Kidney epithelial cell (primary cell): ENCODE results near the gene SASH3. TPM values are rescaled to one million over a fixed set of nuclear protein-coding genes. Genes with fewer than 3 reads are reported as not detected.

ENCODE experiments used
- DNase-seq: peaks from one replicate; pipeline ENCODE4 v3.0.0-alpha.2; 2010; ENCODE audit warnings: low read depth
- H3K27me3 ChIP-seq: 2 replicates; pipeline ENCODE4 v1.6.0; 2011; ENCODE audit warnings: low read length; ENCODE audit not compliant: control insufficient read depth, insufficient read depth
- H3K36me3 ChIP-seq: 2 replicates; pipeline ENCODE4 v1.5.1; 2011; ENCODE audit warnings: low read length; ENCODE audit not compliant: control insufficient read depth, insufficient read depth
- H3K4me3 ChIP-seq: 2 replicates; pipeline ENCODE4 v1.5.1; 2011; ENCODE audit warnings: low read depth, mild to moderate bottlenecking, control low read depth, low read length
- CTCF ChIP-seq: IDR thresholded peaks from 2 replicates; pipeline ENCODE4 v1.5.1; 2011; ENCODE audit warnings: mild to moderate bottlenecking, moderate library complexity, low read length, control low read depth, inconsistent platforms; ENCODE audit not compliant: insufficient read depth, poor library complexity, severe bottlenecking
- total RNA-seq: library from RNA; depleted of rRNA; stranded (reverse); fragments of >200 nt; gene quantifications from 2 replicates; pipeline ENCODE4 v1.2.3, GENCODE V29; 2015

SASH3 gene
- total RNA-seq, 1 donor from 2014 or later, result not detected

GRCh38 chrX:129788527-129788926 is 8.8 kb downstream of the SASH3 start:
- DNase-seq, result no peak
- Histone ChIP-seq H3K36me3 (no peaks in the 10 kb centered on the region), H3K4me3 (no peak overlapping the region), H3K27me3 (no peaks in the 10 kb centered on the region)
- no peak for TF ChIP-seq CTCF

- Histone ChIP-seq H3K4me3 (no peak overlapping the region), H3K27me3 (no peaks in the 10 kb centered on the region), H3K36me3 (no peaks in the 10 kb centered on the region)
- no peak for DNase-seq
- no peak for TF ChIP-seq CTCF
Observed at GRCh38 chrX:129790146-129790545, 10.4 kb downstream of the SASH3 start.

- no peaks in the 10 kb centered on the region for H3K27me3 ChIP-seq
- TF ChIP-seq CTCF, result no peak
- no peak for DNase-seq
- H3K4me3 ChIP-seq, result no peak overlapping the region
- no peaks in the 10 kb centered on the region for H3K36me3 ChIP-seq
Observed at GRCh38 chrX:129790808-129791207, 11.1 kb downstream of the SASH3 start.

GRCh38 chrX:129791336-129791735 is 11.6 kb downstream of the SASH3 start:
- DNase-seq, result no peak
- H3K4me3 ChIP-seq, result no peak overlapping the region
- H3K36me3 ChIP-seq, result no peaks in the 10 kb centered on the region
- no peaks in the 10 kb centered on the region for H3K27me3 ChIP-seq
- TF ChIP-seq CTCF, result no peak

- Histone ChIP-seq H3K36me3 (no peaks in the 10 kb centered on the region), H3K4me3 (no peak overlapping the region), H3K27me3 (no peaks in the 10 kb centered on the region)
- DNase-seq, result no peak
- no peak for TF ChIP-seq CTCF
Observed at GRCh38 chrX:129791961-129792570, 12.3 kb downstream of the SASH3 start.
